Glomerular endothelial cell (primary cell): ENCODE results near the gene ANG. TPM values are rescaled to one million over a fixed set of nuclear protein-coding genes. Genes with fewer than 3 reads are reported as not detected.
"Not testable (repeated sequence)": the region's sequence is repeated elsewhere in the genome, so short reads cannot be mapped to it uniquely, and the experiment has no call there.

Source experiments
- DNase-seq: peaks from one replicate; pipeline ENCODE4 v3.0.0-alpha.2; 2011; ENCODE audit warnings: low read depth, low spot score; ENCODE audit errors: extremely low read depth
- total RNA-seq: library from RNA; depleted of rRNA; stranded (reverse); fragments of >200 nt; gene quantifications from 2 replicates; pipeline ENCODE4 v1.2.3, GENCODE V29; 2015

Gene ANG
- 4.5 and 5.9 TPM in 2 replicates for total RNA-seq

DNA sequence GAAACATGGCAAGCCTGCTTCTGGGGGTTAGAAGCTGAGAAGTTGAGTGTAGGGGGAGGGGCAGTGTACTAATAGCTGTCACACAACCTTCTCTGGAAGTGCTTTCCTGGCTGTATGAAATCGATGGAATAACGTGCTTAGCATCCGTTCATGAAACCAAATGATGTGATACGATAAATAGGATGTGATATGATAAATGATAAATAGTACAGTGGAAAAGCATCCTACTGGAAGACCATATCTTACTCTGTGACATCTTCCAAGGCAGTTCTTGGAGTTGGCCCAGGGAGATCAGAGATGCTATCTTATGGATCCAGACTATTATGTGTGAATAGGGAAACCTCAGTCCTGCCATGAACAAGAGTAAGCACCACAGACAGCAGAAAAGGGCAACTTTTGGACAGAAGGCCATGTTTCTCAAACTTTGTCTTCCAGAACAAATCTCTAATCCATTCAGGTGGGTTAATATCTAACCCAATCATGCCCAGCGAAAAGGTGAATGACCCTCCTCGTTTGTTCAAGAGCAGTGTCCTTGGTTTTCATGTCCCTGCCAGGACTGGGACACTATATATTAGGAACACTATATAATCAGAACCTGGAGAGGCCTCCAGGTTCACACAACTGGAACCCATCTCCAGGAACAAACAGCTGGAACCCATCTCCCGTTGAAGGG is at the start of gene ANG:
Gene ANG (plus strand): TSS at position 598 of the 673 bp plus-strand sequence. CDS start 4,801 bp downstream, outside the sequence.
- no peak for DNase-seq

DNA sequence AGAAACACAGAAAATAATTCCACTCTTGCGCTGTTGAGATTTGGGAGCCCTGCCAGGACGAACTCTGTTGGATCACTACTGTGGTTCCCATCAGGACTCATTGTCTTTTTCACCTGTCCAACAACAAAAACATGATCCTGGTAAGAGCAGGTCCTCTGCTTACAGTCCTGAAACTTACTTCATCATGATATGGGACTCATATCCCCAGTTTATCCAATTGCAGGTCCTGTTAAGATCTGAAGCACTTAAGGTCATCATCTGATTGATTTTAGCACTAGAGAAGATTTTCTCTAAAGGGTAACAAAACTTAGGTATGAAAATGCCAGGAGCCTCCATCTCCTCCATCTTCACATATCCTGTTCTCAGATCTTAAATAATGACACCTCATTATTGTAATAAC is 47.0 kb upstream of the ANG start, which contains the start of gene OR6S1:
Gene OR6S1 (minus strand): TSS at position 101 of the 400 bp plus-strand sequence. CDS start 0 bp downstream, at position 101.
- DNase-seq: no peak

DNA sequence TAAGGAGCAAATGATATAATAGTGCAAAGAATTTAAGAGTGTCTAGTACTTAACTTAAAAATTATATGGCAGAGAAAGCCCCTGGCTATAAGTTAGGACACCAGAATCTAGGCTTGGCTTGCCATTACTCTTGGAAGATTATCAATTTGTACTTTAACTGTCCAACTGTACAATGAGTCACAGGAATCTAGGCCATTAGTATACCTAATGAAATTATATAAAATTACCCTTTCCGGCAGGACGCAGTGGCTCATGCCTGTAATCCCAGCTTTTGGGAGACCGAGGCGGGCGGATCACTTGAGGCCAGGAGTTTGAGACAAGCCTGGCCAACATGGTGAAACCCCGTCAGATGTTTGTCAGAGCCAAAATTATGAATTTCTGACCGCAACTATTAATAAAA is 46.4 kb upstream of the ANG start:
- DNase-seq: no peak

DNA sequence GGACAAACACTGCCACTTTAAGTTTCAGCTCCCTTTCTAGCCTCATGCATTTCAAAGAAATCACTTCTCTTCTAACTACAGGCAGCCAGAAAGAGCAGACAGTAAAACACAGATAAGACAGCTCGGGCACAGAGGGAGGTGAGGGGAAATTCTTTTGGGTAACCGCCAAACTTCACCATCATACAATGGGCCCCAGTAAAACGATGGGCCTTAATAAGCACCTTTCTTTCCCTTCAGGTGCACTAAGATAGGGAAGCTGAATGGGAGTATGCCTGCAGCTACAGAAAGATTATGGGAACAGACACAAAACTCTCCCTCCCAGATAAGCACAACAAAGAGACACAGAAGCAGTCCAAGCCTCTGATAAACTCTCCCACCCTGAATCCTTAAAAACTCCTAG is 45.8 kb upstream of the ANG start:
- DNase-seq: not testable (repeated sequence)

DNA sequence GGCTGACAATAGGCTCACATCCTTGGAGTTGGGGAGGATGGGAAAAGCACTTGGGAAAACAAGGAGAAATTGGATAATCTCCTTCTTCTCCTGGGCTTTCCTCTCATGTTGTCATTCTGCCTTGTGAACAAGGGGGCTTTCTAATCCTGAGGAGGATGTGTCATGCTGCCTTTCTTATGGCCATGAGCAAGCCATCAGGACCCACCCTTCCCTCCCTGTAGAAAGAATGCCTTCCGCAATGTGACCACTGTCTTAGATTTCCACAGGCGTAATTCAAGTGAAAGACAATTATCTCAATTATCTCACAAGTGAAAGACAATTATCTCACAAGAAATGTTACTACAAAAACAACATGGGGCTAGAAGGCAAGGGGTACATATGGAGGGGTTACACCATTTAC is 44.0 kb upstream of the ANG start:
- DNase-seq: no peak

DNA sequence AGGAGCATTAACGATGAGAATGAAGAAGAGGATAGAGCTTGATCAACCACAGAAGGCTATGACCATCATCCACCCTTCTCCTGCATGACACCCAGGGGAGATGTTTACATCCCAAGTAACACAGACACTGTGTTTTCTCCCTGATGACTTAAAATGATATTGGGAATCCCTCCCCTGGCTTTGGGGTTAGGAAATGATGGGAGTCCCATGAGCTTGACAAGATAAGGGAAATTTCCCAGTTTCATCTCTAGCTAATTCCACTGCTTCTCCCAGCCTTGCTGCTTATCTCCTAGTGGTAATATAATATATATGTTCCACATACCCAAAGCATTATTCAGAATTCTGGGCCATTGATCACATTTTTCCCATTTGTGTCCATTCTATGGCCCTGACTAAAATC is 43.1 kb upstream of the ANG start:
- no peak for DNase-seq

DNA sequence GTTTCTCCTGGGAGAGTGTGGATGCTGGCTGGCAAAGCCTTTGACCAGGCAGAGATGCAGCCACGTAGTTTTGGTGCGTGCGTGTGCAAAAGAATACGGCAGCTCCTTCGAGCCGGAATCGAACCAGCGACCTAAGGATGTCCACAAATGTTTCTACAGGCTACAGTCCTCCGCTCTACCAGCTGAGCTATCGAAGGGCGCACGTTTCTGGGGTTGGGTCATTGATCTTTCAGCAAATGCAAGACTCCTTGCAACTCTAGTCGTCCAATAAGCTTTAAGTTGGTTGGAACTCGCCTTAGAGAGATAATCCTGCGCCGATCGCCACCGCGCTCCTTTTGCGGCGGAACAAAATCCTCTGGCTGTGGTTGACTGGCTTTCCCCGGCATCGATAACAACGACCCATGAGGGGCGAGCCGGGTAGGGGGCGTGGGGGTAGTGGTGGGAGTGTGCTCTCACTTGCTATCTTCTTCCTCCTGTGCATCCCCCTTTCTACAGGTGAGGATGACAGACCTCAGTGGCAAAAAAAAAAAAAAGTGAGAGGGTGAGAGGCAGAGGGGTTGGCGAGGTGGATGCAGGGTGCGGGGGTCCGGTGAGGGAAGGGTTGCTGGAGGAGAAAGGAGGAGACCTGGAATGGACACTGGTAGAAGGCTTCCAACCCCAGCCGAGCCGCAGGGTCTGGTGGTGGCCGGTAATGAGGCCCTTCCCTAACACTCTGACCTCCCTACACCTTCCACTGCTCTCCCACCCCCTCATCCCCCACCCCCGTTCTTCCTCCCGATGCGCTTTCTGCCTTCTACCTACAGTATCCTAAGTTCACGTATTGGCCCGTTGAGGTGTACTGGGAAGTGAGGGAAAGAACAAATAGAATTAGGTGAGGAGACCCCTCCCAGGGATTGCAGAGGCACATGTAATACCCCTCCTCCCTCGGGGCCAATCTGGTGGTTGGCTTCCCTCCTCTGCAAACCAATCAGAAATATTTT is 35.3 kb upstream of the ANG start:
- no peak for DNase-seq

DNA sequence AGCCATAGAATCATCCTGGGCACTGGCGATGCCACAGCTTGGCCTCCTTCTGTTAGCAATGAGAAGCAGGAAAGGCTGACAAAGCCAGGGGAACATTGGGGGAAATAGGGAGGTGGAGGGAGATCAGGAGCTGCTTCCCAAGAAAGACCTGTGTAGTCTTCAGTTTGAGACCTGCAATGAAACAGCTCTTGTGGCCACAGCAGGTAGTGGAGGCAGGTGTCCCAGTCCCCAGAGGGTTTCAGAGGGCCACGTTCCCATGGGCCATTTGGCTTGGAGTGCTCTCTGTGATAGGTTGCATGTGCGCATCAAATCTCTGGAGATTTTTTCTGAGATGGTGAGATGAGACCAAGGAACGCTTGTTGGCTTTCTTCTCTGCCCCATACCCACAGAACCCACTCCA is 32.7 kb upstream of the ANG start:
- DNase-seq: no peak

DNA sequence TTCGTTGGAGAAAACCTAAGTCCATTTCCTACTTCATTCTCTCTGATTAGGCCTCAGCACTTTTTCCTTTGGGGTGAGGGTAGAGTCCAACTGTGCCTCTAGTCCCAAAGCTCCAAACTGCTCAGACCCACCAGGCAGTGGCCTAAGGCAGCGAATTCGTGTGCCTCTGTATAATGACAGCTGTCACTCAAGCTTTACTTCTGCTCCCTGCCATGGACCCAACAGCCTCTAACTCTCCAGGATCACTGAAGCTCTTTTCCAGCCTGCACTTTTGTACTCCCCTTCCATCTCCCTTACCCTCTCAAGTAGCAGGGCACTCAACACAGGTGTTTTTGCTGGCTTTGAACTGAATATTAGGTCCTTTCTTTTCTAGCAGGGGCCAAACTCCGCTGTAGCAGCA is 32.3 kb upstream of the ANG start:
- DNase-seq: no peak

DNA sequence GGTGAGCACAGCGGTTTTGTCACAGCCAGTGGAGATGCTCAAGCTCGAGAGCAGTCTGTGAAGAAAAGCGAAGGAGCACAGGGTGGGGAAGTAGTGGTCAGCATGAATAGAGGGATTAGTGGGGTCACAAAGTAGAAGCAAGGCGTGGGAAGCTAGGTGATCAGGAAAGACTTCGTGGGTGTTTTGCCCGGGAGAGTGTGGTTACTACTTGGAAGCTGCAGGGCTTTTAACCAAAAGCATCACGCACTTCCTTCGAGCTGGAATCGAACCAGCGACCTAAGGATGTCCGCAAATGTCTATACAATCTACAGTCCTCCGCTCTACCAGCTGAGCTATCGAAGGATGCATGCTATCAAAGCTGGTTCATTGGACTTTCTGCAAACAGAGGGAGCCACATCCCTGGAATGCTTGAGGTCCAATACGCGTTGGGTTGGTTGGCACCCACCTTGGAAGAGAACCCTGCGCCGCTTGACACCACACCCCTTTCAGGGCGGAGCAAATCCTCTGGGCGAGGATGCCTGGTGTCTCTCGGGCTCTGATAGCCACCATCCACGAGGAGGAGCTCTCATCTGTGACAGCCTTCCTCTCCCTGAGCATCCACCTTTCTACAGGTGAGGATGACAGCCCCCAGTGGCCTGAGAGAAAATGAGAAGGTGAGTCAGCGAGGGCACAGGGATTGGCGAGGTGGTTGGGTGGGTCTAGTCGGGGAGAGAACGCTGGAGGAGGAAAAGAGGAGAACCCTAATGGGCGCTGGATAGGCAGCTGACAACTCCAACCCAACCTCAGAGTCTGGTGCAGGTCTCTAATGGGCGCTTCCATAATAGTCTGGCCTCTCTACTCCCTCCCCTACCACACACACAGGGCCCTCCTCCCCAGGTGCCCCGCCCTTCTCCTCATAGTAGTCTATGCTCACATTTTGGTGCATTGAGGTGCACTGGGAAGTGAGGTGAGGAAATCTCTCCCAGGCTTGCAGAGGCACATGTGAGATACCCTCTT is 31.1 kb upstream of the ANG start:
- DNase-seq: no peak

DNA sequence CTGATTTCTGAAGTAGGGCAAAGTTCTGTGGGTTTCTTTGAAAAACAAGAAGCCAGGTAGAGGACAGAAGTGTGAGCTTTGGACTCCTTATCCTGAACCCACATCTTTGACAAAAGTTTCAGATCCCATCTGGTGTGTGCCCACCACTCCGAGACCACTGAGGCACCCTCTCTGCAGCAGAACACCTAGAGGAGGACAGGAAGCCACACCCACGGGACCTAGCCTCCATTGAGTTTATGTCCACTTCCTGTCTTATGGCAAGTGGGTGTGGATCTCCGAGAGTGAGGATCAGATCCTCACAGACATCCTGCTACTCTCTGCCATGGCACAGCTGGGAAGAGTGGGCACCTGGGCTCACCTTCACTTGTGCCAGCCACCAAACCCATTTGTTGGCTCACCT is 30.3 kb upstream of the ANG start:
- DNase-seq: no peak

DNA sequence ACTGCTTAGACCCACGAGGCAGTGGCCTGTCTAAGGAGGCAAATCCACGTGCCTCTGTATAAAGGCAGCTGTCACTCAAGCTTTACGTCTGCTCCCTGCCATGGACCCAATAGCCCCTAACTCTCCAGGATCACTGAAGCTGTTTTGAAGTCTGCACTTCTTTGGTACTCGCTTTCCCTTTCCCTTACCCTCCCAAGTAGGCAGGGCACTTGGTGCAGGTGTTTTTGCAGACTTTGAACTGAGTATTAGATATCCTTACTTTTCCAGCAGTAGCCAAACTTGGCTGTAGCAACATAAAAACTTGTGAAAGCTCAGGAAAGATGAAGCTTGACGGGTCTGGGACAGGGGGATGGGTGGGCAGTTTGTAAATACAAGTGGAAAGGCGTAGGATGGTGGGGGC is 29.2 kb upstream of the ANG start:
- no peak for DNase-seq

DNA sequence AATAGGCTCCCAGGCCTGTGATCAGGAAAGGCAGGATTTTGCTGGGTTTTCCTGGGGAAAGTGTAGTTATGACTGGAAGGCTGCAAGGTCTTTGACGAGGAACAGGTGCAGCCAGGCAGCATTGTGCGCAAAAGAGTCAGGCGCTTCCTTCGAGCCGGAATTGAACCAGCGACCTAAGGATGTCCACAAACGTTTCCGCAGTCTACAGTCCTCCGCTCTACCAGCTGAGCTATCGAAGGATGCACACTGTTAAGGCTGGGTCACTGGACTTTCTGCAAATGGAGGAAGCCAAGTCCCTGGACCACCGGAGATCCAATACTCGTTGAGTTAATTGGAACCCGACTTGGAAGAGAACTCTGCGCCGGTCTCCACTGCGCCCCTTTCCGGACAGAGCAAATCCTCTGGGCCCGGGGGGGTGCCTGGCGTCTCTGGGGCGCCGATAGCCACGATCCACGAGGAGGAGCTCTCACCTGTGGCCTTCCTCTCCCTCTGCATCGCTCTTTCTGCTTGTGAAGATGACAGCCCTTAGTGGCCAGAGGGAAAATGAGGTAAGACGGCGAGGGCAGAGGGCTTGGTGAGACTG is 28.7 kb upstream of the ANG start:
- no peak for DNase-seq

DNA sequence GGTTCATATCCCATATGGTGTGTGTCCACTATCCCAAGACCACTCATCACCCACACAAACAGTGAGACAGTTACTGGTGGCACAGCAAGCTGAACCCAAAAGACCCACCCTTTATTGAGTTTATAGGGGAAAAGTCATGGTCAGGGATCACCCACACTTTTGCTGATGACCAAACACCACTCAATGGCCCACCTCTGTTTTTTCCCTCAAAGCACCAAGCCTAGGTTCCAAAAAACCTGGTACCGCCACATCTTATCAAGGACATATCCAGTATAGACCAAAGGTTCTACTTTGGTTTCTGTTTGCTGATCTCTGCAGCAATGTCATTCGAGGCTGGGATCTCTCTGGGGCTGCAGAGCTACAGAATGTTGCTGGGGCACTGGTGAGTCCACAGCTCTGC is 27.4 kb upstream of the ANG start:
- DNase-seq: no peak

DNA sequence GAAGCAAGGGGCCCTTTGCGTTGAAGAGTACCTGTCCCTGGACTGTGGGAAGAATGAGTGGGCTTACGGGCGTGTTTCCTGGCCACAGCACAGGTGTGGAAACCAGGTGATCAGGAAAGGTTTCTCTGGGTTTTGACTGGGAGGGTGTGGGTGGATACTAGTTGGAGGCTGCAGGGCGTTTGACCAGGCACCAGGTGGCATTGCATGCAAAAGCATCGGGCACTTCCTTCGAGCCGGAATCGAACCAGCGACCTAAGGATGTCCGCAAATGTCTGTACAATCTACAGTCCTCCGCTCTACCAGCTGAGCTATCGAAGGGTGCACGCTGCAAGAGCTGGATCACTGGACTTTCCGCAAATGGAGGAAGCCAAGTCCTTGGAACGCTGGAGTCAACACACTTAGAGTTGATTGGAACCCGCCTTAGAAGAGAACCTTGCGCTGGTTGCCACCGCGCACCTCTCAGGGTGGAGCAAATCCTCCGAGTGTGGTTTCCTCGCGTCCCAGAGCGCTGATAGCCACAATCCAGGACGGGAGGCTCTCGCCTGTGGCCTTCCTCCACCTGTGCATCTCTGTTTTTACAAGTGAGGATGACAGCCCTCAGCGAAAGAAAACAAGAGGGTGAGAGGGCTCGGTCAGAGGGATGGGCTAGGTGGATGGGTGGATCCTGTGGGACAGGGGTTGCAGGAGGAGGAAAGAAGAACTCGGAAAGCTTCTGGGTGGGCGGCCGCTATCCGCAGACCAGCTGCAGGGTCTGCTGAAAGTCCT is 25.4 kb upstream of the ANG start:
- DNase-seq: no peak

DNA sequence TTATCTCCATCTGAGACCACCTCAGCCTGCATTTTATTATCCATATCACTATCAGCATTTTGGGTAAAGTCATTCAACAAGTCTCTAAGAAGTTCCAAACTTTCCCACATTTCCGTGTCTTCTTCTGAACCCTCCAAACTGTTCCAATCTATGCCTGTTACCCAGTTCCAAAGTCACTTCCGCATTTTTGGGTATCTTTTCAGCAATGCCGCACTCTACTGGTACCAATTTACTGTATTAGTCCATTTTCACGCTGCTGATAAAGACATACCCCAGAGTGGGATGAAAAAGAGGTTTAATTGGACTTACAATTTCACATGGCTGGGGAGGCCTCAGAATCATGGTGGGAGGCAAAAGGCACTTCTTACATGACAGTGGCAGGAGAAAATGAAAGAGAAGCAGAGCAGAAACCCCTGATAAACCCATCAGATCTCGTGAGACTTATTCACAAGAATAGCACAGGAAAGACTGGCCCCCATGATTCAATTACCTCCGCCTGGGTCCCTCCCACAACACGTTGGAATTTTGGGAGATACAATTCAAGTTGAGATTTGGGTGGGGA is 22.1 kb upstream of the ANG start:
- DNase-seq: not testable (repeated sequence)

DNA sequence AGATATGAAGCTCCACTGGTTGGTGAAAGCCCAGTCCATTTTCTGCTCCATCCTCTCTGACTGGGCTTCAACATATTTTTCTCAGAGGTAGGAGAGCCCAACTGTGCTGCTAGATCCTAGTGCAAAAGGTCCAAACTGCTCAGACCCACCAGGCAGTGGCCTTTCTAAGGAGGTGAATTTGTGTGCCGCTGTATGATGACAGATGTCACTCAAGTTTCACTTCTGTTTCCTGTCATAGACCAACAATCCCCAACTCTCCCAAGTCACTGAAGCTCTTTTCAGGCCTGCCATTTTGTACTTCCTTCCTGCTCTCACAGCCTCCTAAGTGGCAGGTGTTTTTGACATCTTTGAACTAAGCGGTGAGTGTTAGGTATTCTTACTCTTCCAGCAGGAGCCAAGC is 20.6 kb upstream of the ANG start:
- DNase-seq: no peak

DNA sequence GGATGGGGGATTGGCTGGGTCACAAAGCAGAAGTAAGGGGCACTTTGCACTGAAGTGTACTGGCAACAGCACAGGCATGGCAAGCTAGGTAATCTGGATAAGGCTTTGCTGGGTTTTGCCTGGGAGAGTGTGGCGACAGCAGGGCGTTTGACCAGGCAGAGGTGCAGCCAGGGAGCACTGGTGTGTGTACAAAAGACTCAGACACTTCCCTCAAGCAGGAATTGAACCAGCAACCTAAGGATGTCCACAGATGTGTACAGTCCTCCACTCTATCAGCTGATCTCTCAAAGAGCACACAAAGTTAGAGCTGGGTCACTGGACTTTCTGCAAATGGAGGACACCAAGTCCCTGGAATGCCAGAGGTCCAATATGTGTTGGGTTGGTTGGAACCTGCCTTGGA is 19.6 kb upstream of the ANG start:
- DNase-seq: no peak

DNA sequence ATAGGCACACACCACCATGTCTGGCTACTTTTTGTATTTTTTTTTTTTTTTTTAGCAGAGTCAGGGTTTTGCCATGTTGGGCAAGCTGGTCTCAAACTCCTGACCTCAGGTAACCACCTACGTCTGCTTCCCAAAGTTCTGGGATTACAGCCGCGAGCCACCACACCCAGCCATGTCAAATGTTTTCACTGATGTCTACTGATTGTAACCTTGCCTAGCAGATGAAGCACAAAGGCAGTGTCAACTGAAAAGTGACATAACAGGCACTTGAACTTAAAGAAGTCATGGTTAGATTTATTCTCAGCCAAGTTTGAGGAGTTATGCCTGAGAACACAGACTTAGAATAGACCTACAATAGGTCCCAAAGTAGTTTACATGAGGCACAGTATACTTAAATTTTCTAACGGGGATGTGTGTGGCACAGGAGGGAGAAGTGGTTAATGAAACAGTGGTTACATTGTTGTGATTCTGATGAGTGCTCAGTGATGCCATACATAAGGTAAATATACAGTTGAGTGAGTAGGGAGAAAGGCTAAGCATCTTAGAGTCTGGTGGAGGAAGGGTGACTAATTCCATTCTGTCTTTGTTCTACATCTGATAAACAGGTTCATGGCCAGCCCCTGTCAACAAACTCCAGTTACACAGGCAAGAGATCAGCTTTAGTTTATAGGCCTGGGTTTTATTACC is 16.8 kb upstream of the ANG start:
- DNase-seq: no peak
